ENCODE measurements around the gene NT5C1A.

Gene NT5C1A

DNA sequence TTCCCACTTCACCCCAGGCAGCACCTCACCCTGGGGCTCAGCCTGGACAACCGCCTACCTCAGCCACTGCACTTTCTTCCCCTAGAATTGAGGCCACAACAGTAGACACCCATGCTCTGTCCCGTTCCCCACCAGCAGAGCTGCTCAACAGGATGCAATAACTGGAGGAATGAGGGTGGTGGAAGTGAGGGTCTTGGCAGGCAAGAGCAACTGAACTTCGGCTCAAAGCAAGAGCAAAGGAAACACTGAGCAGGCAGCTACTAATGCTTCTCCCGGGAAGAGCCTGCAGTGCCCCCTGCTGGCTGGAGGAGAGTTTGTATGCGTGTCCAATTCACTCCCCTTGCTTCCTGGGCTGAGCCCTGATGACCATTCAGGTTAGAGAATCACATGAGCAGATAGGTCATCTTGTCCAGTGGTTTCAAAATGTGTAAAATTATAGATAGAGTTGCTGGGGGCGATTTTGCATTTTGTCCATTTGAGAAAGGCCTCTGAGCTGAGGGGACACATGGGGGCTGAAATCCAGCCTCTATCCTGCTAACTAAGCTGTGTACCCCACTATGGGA lies 13.9 kb downstream of the NT5C1A start:
- peak; percentile 100 for DNase-seq

DNA sequence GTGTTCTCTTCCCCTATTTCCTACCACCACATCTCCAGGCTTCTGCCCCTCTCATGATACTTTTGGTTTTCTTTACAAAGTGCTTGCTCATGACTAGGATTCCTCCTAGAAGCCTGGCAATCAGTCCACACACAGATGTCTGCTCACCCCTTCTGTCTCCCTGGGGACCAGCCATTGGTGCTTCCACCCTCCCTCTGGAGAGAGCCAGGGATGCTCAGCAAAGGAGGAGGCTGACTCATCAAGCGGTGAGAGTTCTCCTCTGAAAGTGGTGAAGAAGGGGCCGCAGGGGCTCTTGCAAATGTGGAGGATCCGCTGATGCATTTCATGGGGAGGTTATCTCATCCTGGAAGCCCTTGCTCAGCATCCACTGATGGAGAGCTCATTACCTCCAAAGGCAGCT lies 14.5 kb downstream of the NT5C1A start:
- peak; percentile 93 for DNase-seq

DNA sequence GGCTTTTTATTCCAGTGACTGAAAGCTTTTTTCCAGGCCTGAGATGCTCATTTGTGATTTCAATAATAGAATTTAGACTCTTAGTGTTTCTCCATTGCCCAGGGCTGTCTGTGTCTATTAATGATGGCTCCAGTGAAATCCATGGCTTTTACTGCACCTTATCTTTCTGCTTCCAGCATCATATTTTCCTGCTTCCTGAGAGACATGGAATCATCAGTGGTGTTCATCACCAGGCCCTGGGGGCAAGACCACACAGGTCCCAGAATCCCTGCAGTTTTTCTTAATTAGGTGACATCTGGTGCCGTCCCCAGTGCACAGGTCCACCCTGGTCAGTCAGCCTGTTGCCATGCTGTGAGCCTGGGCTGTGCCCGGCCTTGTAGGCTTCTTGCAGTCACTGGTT lies 15.5 kb downstream of the NT5C1A start:
- DNase-seq = peak; percentile 95

DNA sequence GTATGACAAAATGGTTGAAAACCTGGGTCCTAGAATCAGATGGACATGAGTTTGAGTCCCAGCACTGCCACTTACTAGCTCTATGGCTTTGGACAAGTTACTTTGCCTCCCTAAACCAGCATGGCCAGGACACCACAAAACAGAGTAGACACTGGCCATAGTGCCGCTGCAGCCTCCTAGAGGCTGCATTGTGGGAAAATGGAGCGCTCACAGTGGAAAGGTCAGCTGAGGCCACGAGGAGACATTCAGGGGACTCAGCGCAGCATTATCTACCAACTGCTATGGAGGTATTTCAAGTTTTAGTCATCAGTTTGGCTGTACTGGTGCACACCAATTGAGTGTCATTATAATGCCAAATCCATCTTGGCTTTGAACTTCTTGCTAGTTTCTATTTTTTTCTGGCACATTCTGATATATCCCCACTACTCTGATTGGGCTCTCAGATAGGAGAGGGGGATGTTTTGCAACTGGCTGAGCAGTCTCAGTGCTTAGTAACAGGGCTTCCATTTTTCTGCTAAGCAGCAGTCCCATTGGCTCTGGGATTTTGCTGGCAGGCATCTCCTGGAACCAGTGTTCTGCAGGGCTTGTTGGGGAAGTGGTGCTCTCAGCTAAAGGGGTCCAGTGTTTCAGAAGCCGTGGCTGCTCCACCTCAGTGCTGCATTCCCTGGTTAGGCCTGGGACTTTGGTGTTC lies 16.2 kb downstream of the NT5C1A start:
- no peak for DNase-seq

DNA sequence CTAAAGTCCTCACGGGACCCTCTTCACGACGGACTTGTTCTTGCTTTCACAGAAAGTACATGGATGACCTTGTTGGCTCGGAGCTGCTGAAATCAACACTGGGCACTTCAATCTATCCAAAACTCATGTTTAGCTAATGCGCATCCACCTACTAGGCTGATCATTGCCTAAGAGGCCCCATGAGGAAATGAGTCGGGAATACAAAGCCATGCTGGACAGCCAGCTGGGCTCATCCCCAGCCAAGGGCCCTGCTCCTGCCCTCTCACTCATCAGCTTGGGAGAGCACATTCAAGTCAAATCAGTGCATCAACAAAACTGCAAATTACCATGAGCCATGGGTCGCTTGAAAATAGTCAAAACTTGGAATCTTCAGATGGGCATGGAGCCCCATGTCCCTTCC lies 17.6 kb downstream of the NT5C1A start:
- DNase-seq = no peak

DNA sequence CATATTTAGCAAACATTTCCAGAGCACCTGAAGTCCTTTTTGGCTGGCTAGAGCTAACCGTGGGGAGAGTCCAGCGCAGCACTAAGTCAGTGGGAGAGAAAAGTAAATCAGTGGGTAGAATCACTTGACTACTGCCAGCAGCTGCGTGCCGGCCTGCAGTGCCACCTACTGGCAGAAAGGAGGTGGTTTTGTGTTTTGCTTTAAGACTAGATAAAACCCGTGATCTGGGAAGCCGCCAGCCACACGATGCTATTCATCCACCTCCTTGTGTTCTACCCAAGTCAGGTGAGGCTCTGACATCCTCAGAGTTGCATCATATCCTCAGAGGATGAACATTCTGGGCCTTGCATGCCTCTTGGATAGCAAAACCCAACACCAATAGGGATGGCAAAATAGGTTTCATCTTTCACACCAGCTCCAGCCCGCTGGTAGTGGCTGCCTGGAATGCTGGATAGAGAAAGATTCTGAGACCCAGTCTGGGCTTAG lies 18.3 kb downstream of the NT5C1A start:
- DNase-seq = peak; percentile 100

DNA sequence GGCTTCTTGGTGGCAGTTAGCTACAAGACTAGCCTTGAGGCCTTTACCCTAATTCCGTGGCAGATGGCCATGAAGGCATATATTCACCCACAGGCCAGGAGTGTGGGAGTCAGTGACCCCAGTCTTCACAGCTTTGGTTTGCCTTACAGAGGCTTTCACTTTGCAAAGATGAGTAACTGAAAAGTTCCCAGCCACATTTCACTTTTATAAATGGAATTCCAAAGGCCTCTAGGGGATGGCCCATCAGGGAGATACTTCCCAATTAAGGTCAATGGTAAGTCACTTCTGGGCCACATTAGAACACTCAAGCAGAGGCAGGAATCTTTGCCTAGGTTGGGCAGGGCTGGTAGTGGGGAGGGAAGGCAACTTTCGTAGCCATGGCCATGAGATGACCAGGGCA lies 19.4 kb downstream of the NT5C1A start:
- DNase-seq = no peak

DNA sequence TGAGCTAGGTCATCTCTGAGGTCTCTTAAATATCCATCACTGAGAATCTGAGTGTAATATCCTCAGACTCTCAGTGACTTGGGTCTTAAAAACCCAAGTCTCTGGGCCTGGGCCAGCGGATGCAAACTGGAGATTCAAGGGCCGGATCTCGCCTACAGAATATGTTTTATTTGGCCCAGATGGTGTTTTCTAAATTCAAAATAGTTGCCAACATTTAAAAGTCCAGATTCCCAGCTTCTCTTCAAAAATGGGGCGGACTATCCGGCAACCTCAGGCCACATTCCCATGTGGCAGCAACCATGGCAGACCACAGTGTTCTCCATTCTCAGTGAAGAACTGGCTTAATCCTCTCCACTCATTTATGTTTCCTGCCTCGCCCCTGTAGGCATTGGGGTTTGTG lies 19.8 kb downstream of the NT5C1A start:
- no peak for DNase-seq

DNA sequence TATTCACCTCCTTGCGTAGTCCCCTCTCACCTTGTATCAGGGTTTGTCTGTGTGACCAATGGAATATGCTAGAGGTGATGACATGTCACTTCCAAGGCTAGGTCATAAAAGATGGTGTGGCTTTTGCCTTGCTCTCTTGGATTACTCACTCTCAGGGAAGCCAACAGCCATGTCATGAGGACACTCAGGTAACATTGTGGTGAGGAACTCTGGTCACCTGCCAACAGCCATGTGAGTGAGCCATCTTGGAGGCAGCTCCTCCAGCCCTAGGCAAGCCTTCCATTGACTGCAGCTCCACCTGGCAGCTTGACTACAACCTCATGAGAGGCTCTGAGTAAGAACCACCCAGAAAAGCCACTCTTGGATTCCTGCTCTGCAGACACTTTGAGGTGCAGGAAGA lies 21.5 kb downstream of the NT5C1A start:
- DNase-seq = no peak

DNA sequence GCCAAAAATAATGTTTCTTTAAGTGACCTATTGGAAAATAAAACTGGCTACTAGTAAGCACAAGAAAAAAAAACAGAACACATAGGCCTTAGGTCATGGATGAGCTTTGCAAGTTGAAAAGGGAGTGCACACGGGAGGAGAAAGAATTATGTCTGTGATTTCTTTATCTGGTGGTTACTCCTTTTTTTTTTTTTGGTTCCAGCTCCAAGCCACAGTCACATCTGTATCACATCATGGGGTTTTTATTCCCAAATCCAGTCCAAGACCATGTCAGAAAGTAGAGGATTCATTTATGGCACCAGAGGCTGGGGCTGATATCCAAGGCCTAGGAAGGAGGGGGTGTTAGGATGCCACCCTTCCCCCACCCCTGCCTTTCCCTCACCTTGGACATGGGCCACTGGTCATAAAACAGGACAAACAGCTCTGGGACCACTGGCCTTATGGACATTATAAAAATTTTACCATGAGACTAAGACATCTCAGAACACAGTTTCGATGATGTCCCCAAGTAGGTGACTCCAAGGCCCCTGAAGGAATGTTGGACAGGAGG lies 22.2 kb downstream of the NT5C1A start:
- DNase-seq = no peak

DNA sequence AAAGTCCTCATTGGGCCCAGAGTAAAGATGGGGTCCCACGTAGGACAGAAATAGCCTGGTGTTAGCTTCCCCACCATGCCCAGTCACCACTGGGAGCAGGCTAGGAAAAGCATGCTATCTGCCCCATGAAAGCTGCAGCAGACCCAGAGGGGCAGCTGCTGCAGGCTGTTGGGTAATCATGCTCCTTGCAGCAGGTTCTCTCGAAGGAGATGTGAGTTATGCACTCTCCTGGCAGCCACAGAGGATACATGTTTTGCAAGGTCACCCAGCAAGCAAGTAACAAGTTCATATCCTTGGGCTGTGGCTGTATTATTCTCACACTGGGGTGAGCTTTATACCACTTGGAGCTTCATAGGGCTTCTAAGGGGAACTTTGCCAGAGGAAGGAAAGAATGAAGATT lies 23.4 kb downstream of the NT5C1A start:
- no peak for DNase-seq

DNA sequence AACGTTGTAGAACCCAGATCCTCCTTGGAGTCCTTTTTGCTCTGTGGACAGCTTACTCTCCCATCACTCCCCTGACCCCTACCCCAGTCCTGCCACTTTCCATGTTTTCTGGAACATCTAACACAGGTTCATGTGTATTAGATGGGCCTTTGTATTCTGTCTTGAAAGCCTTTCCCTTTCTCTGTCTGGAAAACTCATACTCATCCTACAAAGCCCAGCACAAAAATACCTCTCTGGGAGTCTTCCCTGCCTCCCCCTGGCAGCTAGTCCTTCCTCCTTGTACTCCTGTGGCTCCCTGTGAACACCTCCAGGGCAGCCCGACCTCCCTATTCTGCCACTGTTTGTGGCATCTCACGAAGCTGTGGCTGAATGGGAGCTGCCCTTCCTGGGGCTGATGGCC lies 24.7 kb downstream of the NT5C1A start:
- no peak for DNase-seq

DNA sequence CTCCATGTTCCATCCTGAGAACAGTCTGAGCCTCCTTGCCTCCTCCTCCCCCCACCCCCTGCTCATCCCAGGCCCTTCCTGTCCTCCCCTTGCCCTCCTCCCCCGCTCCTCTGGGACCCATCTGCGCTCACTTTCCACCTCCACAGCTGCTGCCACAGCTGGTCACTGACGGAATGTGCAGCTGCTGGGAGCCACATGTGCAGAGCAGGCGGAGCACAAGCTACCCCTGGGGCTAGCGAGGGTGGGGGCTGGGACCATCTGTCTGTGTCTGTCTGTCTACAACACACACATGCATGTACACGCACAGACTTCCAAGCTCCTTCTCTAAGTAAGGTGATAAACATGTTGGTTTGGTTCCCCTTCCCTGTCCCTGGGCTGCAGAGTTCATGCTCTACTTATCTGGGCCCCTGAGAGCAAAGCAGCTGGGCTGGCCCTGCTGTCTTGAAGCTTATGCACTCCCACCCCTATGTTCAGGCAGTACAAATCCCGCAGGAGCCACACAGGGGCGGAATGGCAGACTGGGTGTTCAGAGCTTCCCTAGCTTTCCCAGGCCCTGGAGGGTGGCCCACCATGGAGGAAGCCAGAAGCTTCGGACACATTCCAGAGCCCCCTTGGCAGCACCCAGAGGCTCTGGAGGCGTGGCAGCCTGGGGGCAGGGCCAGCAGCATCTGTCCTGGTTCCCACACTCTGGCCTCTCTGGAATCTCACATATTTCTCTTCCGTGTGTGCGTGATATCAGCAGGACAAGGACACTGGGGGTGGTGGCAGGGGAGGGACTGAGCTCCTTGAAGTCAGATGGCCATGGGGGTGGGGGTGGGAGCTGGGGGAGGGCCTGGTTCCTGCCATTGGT lies 25.4 kb downstream of the NT5C1A start:
- peak; percentile 100 for DNase-seq

DNA sequence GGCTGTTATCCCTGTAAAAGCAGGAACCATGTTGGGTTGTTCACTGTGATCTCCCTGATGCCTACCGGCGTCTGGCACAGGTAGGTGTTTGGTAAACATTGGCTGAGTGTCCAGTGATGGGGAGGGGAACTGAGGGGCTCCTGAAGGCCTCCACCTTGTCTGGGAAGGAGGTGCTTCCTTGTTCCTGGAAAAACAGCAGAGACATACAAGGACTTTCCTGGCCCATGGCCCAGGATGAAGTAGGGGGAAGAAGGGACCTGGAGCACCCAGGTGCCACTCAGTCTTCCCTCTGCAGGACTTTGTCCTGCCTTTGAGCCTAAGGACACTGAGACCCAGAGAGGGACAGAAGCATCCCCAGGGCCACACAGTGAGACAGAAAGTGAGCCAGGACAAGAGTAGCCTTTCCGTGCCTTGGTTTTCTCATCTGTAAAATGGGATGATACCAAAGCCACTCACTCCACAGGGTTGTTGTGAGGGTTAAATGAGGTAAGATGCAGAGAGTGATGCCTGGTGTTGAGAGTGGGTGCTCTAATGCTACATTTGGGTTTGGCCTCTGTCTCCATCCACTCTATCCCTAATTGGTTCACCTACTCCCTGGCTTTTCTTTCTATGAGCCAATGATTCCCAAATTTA lies 26.4 kb downstream of the NT5C1A start:
- no peak for DNase-seq

DNA sequence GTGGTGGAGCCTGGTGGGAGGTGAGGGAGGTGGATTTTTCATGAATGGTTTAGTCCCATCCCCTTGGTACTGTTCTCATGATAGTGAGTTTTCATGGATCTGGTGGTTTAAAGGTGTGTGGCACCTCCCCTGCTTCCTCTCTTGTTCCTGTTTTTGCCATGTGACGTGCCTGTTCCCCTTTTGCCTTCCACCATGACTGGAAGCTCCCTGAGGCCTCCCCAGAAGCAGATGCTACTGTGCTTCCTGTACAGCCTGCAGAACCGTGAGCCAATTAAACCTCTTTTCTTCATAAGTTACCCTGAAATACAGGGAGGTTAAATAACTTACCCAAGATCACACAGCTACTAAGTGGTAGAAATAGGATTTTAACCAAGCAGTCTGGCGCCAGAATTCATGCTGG lies 28.2 kb downstream of the NT5C1A start:
- no peak for DNase-seq

DNA sequence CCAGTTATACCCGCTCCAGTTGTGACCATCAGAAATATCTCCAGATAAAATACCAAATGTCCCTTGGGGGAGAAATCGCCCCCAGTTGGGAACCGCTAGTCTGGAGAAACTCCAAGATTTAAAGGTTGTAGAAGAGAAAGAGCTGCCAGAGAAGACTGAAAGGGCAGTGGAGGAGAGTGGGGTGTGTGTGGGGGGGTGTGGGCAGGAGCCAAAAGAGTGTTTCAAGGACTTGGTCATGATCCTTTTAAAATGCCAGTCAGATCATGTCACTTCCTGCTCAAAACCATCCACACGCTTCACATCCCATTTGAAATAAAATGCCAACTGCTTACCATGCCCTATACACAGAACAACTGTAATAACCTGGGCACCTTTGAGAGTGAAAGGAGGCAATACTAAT lies 29.1 kb downstream of the NT5C1A start:
- DNase-seq = no peak

DNA sequence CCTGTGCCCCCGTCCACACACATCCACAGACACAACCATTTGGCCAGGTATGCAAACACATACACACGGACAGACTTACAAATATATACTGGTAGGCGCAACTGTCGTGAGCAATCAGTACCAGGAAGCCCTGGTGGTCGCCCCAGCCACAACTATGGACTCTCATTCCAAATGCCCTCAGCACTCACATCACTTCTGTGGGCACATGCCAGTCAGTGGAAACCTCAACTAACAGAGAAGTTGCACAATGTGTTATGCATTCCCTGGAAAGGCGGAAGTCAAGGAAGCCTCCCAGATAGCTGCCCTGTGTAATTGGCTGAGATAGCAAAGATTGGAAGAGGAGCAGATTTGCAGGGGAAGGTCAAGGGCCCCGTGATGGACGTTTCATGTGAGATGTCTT lies 31.0 kb downstream of the NT5C1A start:
- no peak for DNase-seq

DNA sequence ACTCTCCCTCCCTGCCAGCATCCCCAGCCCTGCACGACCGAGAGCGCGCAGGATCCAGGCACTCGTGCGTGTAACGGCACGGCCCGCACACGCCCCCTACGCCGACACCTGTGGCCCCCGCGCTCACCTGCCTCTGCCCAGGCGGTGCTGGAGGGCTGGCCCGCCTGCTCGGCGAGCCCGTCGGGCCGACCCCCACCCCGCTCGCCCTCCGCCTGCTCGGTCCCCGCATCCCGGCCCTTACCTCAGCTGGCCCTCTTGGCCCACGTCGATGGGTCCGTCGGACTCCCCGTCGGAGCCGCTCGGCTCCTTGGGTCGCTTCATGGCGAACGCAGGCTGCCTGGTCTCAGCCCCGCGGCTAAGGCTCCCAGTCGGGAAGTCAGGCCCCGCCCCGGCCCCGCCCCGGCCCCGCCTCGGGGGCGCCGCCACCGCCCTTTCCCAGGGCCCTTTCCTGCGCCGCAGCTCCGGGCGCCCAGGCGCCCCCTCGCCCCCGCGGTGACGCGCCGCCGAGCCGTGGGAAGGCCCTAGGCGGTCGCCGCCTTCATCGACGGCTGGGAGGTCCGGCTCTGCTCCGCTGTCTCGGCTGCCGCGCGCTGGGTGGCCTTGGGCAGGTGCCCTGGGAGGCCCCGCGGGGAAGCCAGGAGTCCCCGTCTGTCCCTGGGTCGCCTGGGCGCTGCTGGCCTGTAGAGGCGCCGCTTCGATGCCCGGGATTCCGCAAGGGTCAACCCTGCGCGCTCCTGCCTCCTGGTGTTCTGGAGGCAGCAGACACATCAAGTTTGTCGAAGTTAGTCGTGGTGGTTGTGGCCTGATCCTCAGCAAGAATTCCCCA lies 32.4 kb downstream of the NT5C1A start, which contains the start of gene HEYL:
Gene HEYL, minus strand, starts transcription at position 339 of the 826 bp plus-strand sequence. Its CDS starts 18 bp downstream, at position 321.
- peak; percentile 100 for DNase-seq

DNA sequence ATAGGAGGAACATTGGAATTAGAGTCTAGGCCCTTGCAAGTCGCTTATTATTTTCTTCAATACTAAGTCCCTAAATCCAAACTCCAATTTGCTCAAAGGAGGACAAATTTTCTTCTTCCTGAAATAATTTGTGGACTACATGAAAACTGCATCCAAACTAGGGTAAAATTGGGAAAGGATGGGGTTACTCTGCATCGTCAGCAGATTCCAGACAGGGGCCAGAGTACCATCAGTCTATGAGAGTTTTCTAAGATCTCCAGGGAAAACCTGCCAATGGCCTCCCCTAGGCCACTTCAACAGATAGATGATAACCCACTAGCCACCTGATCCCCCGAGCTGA lies 33.0 kb downstream of the NT5C1A start:
- peak; percentile 93 for DNase-seq

DNA sequence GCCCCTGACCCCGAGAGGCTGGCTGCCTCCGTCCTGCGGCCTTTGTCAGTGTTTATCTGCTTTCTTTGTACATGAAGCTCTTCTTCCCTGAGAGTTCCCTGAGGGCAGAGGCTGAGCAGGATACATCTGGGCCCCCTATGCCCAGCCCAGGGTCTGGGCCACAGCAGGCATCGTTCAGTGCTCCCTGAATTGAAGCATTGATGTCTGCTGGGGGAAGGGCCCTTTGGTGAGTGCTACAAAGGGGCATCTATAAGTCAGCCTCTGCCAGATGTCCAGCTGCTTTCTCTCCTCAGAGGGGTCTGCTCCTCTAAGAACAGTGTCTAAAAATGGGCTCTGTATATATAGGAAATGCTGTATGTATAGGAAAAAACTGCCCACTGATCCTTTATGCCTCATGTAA lies 34.5 kb downstream of the NT5C1A start:
- DNase-seq = no peak

DNA sequence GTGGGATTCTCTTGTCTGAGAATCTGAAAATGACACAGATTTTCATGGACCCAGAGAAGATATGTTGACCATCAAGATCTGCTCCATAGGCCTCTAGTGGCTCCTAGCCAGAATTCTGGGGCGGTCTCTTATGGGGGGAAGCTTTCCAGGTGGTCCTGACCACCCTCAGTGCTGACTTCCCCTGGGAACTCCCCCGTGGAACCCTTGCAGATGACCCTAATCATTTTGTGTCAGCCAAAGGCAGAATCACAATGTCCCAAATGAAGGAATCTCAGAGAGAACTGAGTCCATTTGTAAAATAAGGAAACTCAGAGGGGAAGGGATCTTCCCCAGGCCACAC lies 36.1 kb downstream of the NT5C1A start:
- no peak for DNase-seq

DNA sequence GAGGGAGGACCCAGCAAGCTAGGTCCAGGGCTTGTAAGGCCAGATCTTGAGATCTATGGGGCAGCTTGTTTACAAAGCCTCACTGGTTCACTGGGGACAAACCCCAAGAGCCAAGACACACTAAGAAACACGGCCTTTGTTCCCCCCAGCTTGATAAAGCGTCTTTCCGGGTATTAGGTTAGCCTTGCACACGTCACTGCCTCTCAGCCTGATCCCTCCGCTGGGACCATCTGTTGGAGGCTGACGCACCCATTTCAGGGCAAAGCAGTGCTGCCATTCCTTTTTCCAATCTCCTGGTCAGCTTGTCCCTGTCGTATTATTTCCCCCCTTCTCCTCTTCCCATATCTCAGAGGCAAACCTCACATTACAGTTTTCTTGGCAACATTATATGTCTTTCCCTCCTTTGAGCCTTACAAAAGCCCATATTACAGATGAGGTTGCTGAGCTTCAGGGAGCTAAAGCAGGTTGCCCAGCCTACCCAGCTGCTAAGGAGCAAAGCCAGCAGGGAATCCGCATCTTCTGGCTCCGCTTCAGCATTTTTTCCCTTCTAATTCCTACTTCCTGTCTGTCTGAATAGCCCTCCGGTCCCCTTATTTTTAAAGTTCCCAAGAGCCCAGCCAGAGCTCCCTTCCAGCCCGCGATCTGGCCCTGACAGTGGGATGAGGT lies 36.6 kb downstream of the NT5C1A start:
- DNase-seq = no peak

Measured in NCI-H1694 (cell line).